ENCODE results near the gene PALLD.

DNA sequence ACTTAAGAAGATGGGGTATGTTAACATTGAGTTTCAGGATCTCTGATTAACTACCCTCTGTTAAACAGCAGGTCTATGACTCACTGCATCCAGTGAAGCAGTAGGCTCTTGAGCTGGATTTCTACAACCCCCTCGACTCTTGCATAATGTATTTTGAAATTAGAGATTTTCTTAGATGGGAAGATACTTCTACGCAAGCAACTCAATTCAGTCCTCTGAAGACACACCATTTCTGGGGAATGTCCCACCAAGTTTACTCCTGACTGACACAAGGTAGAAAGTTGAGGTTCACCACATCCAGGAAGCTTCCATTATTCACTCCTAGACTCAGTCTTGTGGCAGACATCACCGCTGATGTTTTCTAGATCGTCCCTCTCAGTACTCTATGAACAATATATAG lies 12.9 kb downstream of the PALLD start:
- TF ChIP-seq CTBP2 (IDR thresholded peaks at IDR 0.05; ENCODE audit: borderline replicate concordance, insufficient read depth, insufficient read length, low read length), result no peak
- TF ChIP-seq MAFK (IDR thresholded peaks at IDR 0.05; ENCODE audit: low read depth, low read length), result no peak
- no peak for TF ChIP-seq JUND (IDR thresholded peaks at IDR 0.05; ENCODE audit: low read length)
- TF ChIP-seq GTF2F1 (IDR thresholded peaks at IDR 0.05; ENCODE audit: borderline replicate concordance, low read depth, low read length), result no peak
- no peak for TF ChIP-seq SP1 (IDR thresholded peaks at IDR 0.05; ENCODE audit: low read depth, low read length)
- no peak for TF ChIP-seq POLR2A (IDR thresholded peaks at IDR 0.05; ENCODE audit: control extremely low read depth in 1 of 2, low read depth in 2 of 2, low read length in 2 of 2)

All from H1 (cell line).